SH-SY5Y (cell line): ENCODE measurements around the gene ADD1.

Source experiments
- GATA2 ChIP-seq: IDR thresholded peaks from 2 replicates; pipeline ENCODE4 v1.6.1; 2011; ENCODE audit warnings: mild to moderate bottlenecking, low read depth, low read length
- GATA3 ChIP-seq: IDR thresholded peaks from 2 replicates; pipeline ENCODE4 v1.6.1; 2011; ENCODE audit warnings: low read depth, mild to moderate bottlenecking, low read length, moderate library complexity

Gene ADD1

DNA sequence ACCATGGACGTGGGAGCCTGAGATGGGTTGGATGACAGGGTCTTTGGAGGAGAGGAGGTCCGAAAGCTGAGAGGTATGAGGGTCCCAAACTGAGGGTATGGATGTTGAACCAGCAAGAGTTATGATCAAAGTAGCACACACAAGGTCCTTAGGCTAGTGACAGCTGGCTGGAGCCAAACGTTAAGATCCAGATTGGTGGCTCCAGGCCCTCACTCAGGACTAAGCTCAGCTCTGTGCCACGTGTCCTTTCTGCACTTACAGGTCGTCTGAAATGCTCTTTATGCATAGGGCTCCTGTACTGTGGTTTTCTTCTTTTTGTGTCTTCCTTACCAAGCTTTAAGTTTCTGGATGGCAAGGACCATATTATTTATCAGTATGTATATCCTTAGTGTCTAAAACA is 35.4 kb downstream of the ADD1 start:
- no peak for TF ChIP-seq GATA3
- no peak for TF ChIP-seq GATA2

DNA sequence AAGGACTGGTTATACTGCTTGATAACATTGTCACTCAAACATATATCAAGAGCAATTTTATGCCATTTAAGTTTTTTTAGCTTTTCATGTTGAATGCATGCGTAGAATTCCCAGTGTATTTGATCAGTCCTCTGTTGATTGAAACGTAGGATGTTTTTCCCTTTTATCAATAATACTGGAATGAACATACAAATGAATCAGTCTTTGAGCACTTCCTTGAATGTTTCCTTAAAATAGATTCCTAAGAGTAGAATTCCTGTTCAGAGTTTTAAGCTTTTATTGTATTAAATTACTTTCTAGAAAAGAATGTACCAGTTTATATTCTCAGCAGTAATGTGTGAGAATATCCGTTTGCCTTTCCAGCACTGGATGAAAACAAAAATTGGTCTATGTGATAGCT is 37.8 kb downstream of the ADD1 start:
- TF ChIP-seq GATA3: no peak
- TF ChIP-seq GATA2: no peak

DNA sequence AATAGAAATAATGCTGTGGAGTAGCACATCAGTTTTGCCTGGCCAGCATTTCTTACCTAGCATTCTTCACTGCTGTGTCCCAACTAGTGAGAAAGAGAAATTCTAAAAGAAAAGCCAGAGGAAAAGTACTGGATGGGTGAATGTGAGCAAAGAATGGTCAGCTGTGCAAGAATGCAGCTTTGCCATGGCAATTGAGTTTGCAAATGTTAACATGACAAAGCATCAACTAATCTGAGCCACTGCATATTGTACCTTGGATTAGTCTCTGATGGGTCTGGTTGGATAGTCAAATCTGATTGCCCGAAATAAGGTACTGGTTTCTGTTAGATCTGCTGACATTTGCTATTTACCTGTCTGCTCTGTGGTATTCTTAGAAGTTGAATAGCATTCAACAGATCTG is 38.7 kb downstream of the ADD1 start:
- TF ChIP-seq GATA3 (no peak), GATA2 (no peak)

DNA sequence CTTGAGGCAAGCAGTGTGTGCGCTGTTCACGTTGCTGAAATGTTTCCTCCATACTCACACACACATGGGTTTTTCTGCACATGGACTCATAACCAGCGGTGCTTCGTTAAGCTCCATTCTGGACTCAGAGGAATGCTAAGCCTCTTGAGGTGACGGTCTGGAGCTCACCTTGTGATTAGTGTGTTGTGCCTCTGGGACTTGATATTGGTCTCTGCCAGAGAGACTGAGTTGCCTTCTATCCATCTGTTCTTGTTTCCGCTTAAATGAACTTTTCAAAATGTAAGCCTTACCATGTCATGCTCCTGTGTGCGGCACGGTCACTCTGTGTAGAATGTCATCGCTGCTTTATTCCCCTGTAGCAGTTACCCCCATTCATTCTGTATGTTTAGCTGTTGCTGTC is 42.5 kb downstream of the ADD1 start:
- TF ChIP-seq GATA2: no peak
- no peak for TF ChIP-seq GATA3

DNA sequence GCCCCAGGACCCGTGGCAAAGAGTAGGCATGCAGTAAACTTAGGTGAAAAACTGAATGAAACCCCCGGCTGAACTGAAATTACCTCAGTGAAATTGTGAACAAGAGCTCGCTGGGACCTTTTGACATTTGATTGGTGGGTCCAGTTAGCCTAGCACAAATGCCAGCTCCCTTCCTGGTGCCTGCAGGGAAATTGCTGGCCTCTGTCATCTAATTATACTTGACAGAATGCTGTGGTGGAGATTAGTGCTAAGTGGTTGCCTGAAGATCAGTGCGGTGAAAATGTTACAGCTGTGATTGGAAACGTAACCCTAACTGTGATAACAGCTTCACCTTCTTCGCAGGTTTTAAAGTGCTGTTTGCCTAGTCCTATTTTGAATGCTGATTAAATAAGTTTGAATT is 43.0 kb downstream of the ADD1 start:
- TF ChIP-seq GATA3 (no peak), GATA2 (peak; percentile 85)

DNA sequence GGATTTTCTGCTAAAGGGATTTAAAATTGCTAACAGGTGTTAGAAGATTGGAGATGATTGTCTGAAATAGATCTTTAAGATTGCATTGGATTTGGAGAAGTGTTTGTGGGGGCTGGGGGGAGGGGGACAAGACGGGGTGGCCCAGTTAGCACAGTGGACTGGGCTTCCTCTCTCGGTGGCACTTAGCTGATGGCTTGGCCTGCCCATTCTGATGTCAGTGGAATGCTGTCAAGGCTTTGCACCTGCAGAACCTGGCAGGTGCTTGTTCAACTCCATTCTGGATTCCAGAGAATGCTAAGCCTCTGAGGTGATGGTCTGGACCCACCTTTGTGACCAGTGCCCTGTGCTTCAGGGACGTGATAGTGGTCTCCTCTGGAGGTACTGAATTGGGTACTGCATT is 43.7 kb downstream of the ADD1 start:
- TF ChIP-seq GATA3 (no peak), GATA2 (no peak)

DNA sequence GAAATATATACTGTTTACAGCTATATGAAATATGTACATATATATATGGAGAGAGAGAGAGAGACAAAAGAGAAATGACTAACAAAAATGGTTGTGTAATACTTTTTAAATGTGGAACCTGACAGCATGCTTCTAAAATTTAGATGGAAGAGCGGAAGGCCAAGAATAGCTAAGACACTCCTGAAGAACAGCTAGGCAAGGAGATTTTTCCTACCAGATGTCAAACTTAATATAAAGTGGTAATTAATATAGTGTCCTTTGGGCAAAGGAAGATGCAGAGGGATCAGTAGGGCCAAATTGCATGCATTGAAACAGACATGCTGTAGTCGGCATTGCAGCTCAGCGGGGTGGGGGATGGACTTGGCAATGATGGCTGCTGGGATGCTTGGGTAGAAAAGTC is 45.2 kb downstream of the ADD1 start:
- TF ChIP-seq GATA2 (no peak), GATA3 (no peak)

DNA sequence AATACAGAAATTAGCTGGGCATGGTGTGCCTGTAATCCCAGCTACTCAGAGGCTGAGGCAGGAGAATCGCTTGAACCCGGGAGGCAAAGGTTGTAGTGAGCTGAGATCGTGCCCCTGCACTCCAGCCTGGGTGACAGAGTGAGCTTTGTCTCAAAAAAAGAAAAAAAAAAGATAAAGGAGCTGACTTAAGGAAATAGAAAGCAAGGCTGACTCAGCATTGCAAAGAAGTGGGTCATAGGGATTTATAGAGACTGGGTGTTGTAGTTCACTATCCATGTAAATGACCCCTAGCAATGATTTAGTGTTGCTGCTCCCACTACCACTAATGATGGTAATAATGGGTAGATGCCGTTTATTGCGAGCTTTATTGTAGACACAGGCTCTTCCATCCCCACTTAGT is 47.6 kb downstream of the ADD1 start:
- TF ChIP-seq GATA3 (no peak), GATA2 (no peak)

DNA sequence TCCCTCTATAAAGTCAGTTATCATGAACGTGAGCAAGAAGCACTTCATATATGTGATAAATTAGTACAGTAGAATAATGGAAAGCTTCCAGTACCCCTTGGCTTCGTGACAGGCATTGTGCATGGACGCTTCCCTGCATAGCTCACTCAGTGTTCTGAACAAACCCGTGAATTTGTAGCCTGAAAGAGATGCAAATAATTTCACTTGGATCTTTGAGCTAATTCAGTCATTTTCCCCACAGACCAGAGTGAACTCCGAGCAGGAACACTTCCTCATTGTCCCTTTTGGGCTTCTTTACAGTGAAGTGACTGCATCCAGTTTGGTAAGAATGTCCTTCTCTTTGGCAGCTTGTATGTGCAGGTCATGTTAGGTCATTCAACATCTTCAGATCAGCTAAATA is 50.1 kb downstream of the ADD1 start:
- TF ChIP-seq GATA3 (no peak), GATA2 (no peak)

DNA sequence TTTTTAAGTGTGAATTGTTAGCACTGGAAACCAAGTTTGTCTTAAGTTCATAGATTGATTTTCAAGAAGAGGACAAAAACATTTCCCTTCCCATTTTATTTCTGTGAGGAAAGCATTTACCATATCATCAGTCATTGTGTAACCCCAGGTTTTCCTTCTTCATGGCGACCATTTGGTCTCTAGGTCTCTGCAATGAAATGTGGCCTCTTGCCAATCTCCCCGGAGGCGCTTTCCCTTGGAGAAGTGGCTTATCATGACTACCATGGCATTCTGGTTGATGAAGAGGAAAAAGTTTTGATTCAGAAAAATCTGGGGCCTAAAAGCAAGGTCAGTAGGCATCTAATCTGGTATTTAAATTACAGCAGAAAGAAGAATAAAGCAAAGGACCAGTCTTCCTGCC is 54.4 kb downstream of the ADD1 start:
- TF ChIP-seq GATA3 (no peak), GATA2 (no peak)

DNA sequence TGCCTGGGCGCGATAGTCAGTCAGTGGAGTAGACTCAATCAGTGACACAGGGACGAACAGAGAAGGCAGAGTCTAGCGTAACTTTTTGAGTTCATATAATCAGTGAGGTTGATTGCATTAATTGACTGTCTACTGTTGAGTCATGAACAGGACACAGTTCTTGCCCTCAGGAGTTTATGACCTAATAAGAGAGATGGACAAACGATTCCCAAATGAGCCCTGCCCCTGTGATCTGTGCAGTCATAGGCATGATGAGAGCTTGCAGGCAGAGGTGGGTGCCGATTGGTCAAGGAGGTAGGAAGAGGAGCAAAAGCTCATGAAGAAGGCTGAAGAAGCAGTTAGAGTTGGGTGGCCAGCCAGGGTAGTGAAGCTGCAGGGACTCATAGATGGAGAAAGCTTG is 57.1 kb downstream of the ADD1 start:
- TF ChIP-seq GATA2 (no peak), GATA3 (no peak)

DNA sequence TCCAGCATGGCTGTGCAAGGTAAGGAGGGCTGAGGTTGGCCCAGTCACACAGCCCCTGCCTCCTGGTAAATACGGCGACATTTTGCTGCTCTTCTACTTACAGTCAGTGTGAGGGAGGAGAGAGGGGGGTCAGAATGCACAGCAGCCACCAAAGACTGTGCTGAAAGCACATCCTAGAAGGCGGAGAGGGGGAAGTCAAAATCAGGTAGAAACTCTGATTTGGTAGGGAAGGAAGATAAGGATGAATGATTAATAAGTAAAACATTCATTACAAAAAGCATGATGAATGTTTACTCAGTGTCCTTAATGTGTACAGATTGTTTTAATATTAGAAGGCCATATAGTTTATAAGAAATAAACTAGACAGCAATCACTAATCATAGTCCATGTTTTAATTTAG is 57.5 kb downstream of the ADD1 start:
- TF ChIP-seq GATA2: no peak
- no peak for TF ChIP-seq GATA3

DNA sequence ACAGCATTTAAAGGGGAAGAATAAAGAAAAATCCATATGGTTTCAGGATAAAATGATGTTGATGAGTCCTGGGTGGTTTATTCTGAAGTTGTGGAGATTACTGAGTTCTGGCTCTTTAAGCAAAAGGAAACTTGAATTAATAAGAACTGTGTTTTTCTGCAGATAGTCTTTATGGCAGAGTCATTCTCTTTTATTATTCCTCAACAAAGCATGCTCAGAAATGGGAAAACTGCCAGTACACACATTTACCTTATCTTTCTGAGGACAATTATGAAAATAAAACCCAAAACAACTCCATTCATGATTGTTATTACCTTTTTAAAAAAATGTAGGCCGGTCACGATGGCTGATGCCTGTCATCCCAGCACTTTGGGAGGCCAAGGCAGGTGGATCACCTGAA is 58.5 kb downstream of the ADD1 start:
- TF ChIP-seq GATA2: no peak
- no peak for TF ChIP-seq GATA3

DNA sequence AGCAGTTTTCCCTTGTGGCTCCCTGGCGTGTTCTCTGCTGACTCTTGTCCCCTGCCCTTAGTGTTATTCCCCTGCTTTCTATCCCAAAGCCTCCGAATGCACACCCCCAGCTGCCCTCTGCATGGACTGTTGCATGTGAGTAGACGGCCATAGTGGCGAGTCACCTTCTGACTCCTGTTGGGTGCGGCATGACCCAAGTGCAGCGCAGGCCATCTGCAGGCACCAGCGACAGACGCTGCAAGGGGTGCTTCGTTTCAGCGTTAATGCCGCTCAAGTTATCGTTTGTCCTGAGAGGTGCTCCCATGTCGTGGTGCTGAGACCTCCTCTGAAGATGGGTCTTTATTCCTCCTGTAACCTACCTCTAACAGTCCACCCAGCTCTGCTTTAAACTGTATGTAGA is 61.9 kb downstream of the ADD1 start:
- TF ChIP-seq GATA2 (no peak), GATA3 (no peak)

DNA sequence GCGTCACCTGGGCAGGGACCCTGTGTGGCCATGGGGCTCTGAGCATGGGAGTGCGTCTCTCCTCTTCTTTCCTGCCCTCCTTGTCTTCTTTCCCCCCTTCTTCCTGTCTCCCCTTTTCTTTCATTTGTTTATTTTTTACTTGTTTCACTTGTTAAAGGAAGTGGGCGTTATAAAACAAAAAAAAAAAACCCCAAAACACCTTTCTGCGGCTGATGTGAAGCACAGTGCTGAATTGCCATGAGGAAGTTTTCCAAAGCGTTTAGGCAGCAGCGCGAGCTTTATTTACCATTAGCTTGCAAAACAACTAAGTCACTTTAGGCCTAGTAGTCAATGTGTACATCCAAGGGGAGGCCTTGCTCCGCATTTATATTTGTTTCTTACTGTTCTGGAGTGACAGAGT is 62.6 kb downstream of the ADD1 start:
- no peak for TF ChIP-seq GATA2
- no peak for TF ChIP-seq GATA3

DNA sequence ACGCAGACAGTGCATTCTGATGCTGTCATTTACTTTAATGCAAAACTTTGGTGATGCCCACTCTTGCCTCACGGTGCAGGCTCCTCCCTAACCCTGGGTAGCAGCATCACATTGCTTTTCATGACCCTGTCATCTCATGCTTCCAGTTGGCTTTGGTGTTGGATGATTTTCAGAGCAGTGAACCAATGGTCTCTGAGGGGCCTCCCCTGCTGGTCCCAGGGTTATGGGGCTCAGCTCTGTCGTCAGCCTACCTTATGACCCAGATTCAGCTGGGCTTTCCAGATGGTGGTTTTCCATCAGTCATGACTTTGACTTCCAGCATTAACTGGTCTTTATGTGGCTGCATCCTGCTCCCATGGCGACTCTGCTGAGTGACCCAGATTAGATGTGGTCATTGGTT is 63.6 kb downstream of the ADD1 start:
- TF ChIP-seq GATA2 (no peak), GATA3 (no peak)
